Measurements from ENCODE around the gene MTF1.

MTF1 gene

GRCh38 chr1:37851782-37852210 is 7.6 kb downstream of the MTF1 start:
- H3K27me3 ChIP-seq (ENCODE audit: control insufficient read depth, insufficient read depth, low read length, poor library complexity, severe bottlenecking): no peaks in the 10 kb centered on the region
- peaks cover 3% of the 10 kb centered on the region for H3K36me3 ChIP-seq (ENCODE audit: control insufficient read depth, insufficient read depth, low read length)
- H3K27ac ChIP-seq (ENCODE audit: insufficient read depth, low read depth, low read length, poor library complexity, severe bottlenecking): no peak overlapping the region
- 90 to 96% methylated on average over 2 of the region's 2 CpGs for WGBS, 2 experiments
- H3K4me3 ChIP-seq (ENCODE audit: insufficient read depth, low read depth, low read length): no peak overlapping the region
- no peaks in the 10 kb centered on the region for H3K4me1 ChIP-seq (ENCODE audit: control insufficient read depth, insufficient read depth, low read length)
- H3K9me3 ChIP-seq (ENCODE audit: control insufficient read depth, low read length): no peaks in the 10 kb centered on the region

- H3K4me1 ChIP-seq (ENCODE audit: control insufficient read depth, insufficient read depth, low read length): no peaks in the 10 kb centered on the region
- H3K27ac ChIP-seq (ENCODE audit: insufficient read depth, low read depth, low read length, poor library complexity, severe bottlenecking): no peak overlapping the region
- H3K27me3 ChIP-seq (ENCODE audit: control insufficient read depth, insufficient read depth, low read length, poor library complexity, severe bottlenecking): no peaks in the 10 kb centered on the region
- H3K36me3 ChIP-seq (ENCODE audit: control insufficient read depth, insufficient read depth, low read length): no peaks in the 10 kb centered on the region
- no peaks in the 10 kb centered on the region for H3K9me3 ChIP-seq (ENCODE audit: control insufficient read depth, low read length)
- no peak overlapping the region for H3K4me3 ChIP-seq (ENCODE audit: insufficient read depth, low read depth, low read length)
These were observed 8.1 kb downstream of the MTF1 start for GRCh38 chr1:37851262-37851661.

- Histone ChIP-seq H3K4me3 (ENCODE audit: insufficient read depth, low read depth, low read length) (no peak overlapping the region), H3K27ac (ENCODE audit: insufficient read depth, low read depth, low read length, poor library complexity, severe bottlenecking) (no peak overlapping the region), H3K36me3 (ENCODE audit: control insufficient read depth, insufficient read depth, low read length) (no peaks in the 10 kb centered on the region), H3K9me3 (ENCODE audit: control insufficient read depth, low read length) (no peaks in the 10 kb centered on the region), H3K27me3 (ENCODE audit: control insufficient read depth, insufficient read depth, low read length, poor library complexity, severe bottlenecking) (no peaks in the 10 kb centered on the region), H3K4me1 (ENCODE audit: control insufficient read depth, insufficient read depth, low read length) (no peaks in the 10 kb centered on the region)
- WGBS, 2 experiments: 93 to 96% methylated on average over 6 of the region's 6 CpGs
These were observed 8.9 kb downstream of the MTF1 start for GRCh38 chr1:37850352-37850955.

- Histone ChIP-seq H3K27me3 (ENCODE audit: control insufficient read depth, insufficient read depth, low read length, poor library complexity, severe bottlenecking) (no peaks in the 10 kb centered on the region), H3K9me3 (ENCODE audit: control insufficient read depth, low read length) (no peaks in the 10 kb centered on the region), H3K36me3 (ENCODE audit: control insufficient read depth, insufficient read depth, low read length) (no peaks in the 10 kb centered on the region), H3K27ac (ENCODE audit: insufficient read depth, low read depth, low read length, poor library complexity, severe bottlenecking) (no peak overlapping the region), H3K4me3 (ENCODE audit: insufficient read depth, low read depth, low read length) (no peak overlapping the region), H3K4me1 (ENCODE audit: control insufficient read depth, insufficient read depth, low read length) (no peaks in the 10 kb centered on the region)
- 96% methylated on average over 3 of the region's 3 CpGs for WGBS, 2 experiments
These were observed 9.9 kb downstream of the MTF1 start for GRCh38 chr1:37849480-37849879.

- Histone ChIP-seq H3K4me1 (ENCODE audit: control insufficient read depth, insufficient read depth, low read length) (no peaks in the 10 kb centered on the region), H3K36me3 (ENCODE audit: control insufficient read depth, insufficient read depth, low read length) (no peaks in the 10 kb centered on the region), H3K27me3 (ENCODE audit: control insufficient read depth, insufficient read depth, low read length, poor library complexity, severe bottlenecking) (no peaks in the 10 kb centered on the region), H3K4me3 (ENCODE audit: insufficient read depth, low read depth, low read length) (no peak overlapping the region), H3K9me3 (ENCODE audit: control insufficient read depth, low read length) (no peaks in the 10 kb centered on the region), H3K27ac (ENCODE audit: insufficient read depth, low read depth, low read length, poor library complexity, severe bottlenecking) (no peak overlapping the region)
- WGBS, 2 experiments: 97 to 98% methylated on average over 4 of the region's 4 CpGs
These were observed 12.6 kb downstream of the MTF1 start for GRCh38 chr1:37846647-37847339.

- no peaks in the 10 kb centered on the region for H3K27me3 ChIP-seq (ENCODE audit: control insufficient read depth, insufficient read depth, low read length, poor library complexity, severe bottlenecking)
- H3K36me3 ChIP-seq (ENCODE audit: control insufficient read depth, insufficient read depth, low read length): no peaks in the 10 kb centered on the region
- 90 to 96% methylated on average over 3 of the region's 3 CpGs for WGBS, 2 experiments
- H3K27ac ChIP-seq (ENCODE audit: insufficient read depth, low read depth, low read length, poor library complexity, severe bottlenecking): no peak overlapping the region
- no peaks in the 10 kb centered on the region for H3K4me1 ChIP-seq (ENCODE audit: control insufficient read depth, insufficient read depth, low read length)
- H3K4me3 ChIP-seq (ENCODE audit: insufficient read depth, low read depth, low read length): no peak overlapping the region
- no peaks in the 10 kb centered on the region for H3K9me3 ChIP-seq (ENCODE audit: control insufficient read depth, low read length)
These were observed 13.6 kb downstream of the MTF1 start for GRCh38 chr1:37845786-37846185.

GRCh38 chr1:37845049-37845646 is 14.2 kb downstream of the MTF1 start:
- Histone ChIP-seq H3K27ac (ENCODE audit: insufficient read depth, low read depth, low read length, poor library complexity, severe bottlenecking) (no peak overlapping the region), H3K9me3 (ENCODE audit: control insufficient read depth, low read length) (no peaks in the 10 kb centered on the region), H3K27me3 (ENCODE audit: control insufficient read depth, insufficient read depth, low read length, poor library complexity, severe bottlenecking) (no peaks in the 10 kb centered on the region), H3K4me3 (ENCODE audit: insufficient read depth, low read depth, low read length) (no peak overlapping the region), H3K4me1 (ENCODE audit: control insufficient read depth, insufficient read depth, low read length) (no peaks in the 10 kb centered on the region), H3K36me3 (ENCODE audit: control insufficient read depth, insufficient read depth, low read length) (no peaks in the 10 kb centered on the region)
- 94% methylated on average over 5 of the region's 5 CpGs for WGBS, 2 experiments

- no peak overlapping the region for H3K27ac ChIP-seq (ENCODE audit: insufficient read depth, low read depth, low read length, poor library complexity, severe bottlenecking)
- no peak overlapping the region for H3K4me3 ChIP-seq (ENCODE audit: insufficient read depth, low read depth, low read length)
- H3K4me1 ChIP-seq (ENCODE audit: control insufficient read depth, insufficient read depth, low read length): no peaks in the 10 kb centered on the region
- H3K27me3 ChIP-seq (ENCODE audit: control insufficient read depth, insufficient read depth, low read length, poor library complexity, severe bottlenecking): no peaks in the 10 kb centered on the region
- H3K9me3 ChIP-seq (ENCODE audit: control insufficient read depth, low read length): no peaks in the 10 kb centered on the region
- H3K36me3 ChIP-seq (ENCODE audit: control insufficient read depth, insufficient read depth, low read length): no peaks in the 10 kb centered on the region
These were observed 14.9 kb downstream of the MTF1 start for GRCh38 chr1:37844536-37844935.

- no peaks in the 10 kb centered on the region for H3K27me3 ChIP-seq (ENCODE audit: control insufficient read depth, insufficient read depth, low read length, poor library complexity, severe bottlenecking)
- no peaks in the 10 kb centered on the region for H3K9me3 ChIP-seq (ENCODE audit: control insufficient read depth, low read length)
- peaks cover 5% of the 10 kb centered on the region for H3K36me3 ChIP-seq (ENCODE audit: control insufficient read depth, insufficient read depth, low read length)
- H3K4me3 ChIP-seq (ENCODE audit: insufficient read depth, low read depth, low read length): no peak overlapping the region
- no peak overlapping the region for H3K27ac ChIP-seq (ENCODE audit: insufficient read depth, low read depth, low read length, poor library complexity, severe bottlenecking)
- H3K4me1 ChIP-seq (ENCODE audit: control insufficient read depth, insufficient read depth, low read length): no peaks in the 10 kb centered on the region
- WGBS, 2 experiments: 95 to 96% methylated on average over 3 of the region's 3 CpGs
These were observed 17.7 kb downstream of the MTF1 start for GRCh38 chr1:37841652-37842051.

GRCh38 chr1:37840711-37841110 is 18.7 kb downstream of the MTF1 start:
- no peaks in the 10 kb centered on the region for H3K27me3 ChIP-seq (ENCODE audit: control insufficient read depth, insufficient read depth, low read length, poor library complexity, severe bottlenecking)
- H3K36me3 ChIP-seq (ENCODE audit: control insufficient read depth, insufficient read depth, low read length): peaks cover 5% of the 10 kb centered on the region
- no peaks in the 10 kb centered on the region for H3K4me1 ChIP-seq (ENCODE audit: control insufficient read depth, insufficient read depth, low read length)
- H3K27ac ChIP-seq (ENCODE audit: insufficient read depth, low read depth, low read length, poor library complexity, severe bottlenecking): no peak overlapping the region
- no peak overlapping the region for H3K4me3 ChIP-seq (ENCODE audit: insufficient read depth, low read depth, low read length)
- 94 to 100% methylated on average over 1 of the region's 1 CpG for WGBS, 2 experiments
- H3K9me3 ChIP-seq (ENCODE audit: control insufficient read depth, low read length): no peaks in the 10 kb centered on the region

Measured in ectodermal cell (in vitro differentiated cells).